HCT116 (cell line): ENCODE measurements around the gene CISD1.

Experiments
- POLR2A ChIP-seq: IDR thresholded peaks from 2 replicates; pipeline ENCODE4 v1.7.0; 2011; ENCODE audit warnings: borderline replicate concordance; ENCODE audit not compliant: insufficient read depth, insufficient read length; ENCODE audit errors: extremely low read depth
- POLR2AphosphoS5 ChIP-seq: IDR thresholded peaks from 2 replicates; pipeline ENCODE4 v1.6.1; 2011; ENCODE audit warnings: mild to moderate bottlenecking, low read depth, low read length, moderate library complexity

DNA sequence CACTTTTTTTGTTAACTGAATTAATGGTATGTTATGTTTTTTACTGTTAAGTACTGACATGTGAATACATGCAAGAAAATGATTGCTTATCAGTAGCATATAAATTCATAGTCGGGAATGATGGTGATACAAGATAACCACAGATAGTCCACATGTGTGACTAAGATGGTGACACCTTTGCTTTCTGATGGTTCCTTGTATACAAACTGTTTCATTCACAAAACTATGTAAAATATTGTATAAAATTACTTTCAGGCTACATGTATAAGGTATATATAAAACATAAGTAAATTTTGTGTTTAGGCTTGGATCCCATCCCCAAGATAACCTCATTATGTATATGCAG is 10.0 kb downstream of the CISD1 start:
- no peak for TF ChIP-seq POLR2A
- TF ChIP-seq POLR2AphosphoS5 = no peak
